SIG-M5 (cell line): ENCODE results near the gene KDM1B.
"Not testable (repeated sequence)": the region's sequence is repeated elsewhere in the genome, so short reads cannot be mapped to it uniquely, and the experiment has no call there.

Experiments used
- DNase-seq: peaks from one replicate; lab custom pipeline; 2025; lab: John Stamatoyannopoulos, UW

KDM1B gene

DNA sequence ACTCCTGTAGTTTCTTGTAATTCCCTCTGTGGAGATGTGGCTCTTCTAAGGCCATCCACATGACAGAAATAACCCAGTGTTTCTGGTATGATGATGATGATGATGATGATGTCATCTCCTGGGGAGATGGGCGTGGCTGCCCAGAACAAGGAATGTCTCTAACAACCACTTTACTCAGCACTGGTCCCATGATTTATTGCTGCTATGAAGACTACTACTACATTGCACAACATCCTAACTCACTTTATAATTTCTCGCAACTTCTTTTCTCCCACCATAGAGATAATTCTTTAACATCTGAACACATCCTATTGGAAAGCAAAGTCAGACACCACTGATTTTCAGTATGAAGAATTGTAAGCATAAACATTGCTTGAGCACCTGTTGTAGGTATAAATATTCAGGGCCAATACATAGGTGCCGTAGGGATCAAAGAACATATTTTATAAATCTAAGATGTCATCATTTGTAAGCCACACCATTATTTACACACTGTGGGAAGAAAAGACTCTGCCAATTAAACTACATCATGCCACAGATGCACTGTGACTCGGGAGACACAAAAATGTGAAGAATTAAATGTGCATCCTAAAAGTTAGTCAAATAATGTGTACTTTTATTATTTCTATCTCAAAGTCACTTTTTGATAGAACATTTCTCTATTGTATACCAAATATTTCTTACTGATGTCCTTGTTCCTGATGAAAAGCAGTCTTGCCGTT is 6.8 kb upstream of the KDM1B start:
- DNase-seq: no peak

GRCh38 chr6:18151391-18151790 is 3.8 kb upstream of the KDM1B start:
- DNase-seq: not testable (repeated sequence)

- DNase-seq: no peak
These were observed 3.4 kb upstream of the KDM1B start for GRCh38 chr6:18151801-18152200.

DNA sequence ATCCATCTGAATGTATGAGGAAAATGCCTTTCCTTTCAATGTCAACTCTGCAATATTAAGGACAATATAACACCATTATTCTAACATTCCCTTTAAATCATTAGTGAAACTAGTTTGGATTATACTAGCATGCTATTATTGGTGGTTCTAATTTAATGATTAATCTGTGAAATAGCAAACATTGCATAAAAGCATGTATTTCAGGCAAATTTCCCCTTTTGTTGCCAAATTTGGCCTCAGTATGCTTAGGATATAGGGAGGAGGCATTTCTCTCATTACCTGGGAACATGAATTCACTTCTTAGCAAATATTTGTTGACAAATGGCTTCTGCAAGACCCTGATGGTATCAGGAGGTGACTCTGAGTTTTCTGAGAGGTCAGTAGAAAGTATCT is 1.9 kb upstream of the KDM1B start:
- no peak for DNase-seq

DNA sequence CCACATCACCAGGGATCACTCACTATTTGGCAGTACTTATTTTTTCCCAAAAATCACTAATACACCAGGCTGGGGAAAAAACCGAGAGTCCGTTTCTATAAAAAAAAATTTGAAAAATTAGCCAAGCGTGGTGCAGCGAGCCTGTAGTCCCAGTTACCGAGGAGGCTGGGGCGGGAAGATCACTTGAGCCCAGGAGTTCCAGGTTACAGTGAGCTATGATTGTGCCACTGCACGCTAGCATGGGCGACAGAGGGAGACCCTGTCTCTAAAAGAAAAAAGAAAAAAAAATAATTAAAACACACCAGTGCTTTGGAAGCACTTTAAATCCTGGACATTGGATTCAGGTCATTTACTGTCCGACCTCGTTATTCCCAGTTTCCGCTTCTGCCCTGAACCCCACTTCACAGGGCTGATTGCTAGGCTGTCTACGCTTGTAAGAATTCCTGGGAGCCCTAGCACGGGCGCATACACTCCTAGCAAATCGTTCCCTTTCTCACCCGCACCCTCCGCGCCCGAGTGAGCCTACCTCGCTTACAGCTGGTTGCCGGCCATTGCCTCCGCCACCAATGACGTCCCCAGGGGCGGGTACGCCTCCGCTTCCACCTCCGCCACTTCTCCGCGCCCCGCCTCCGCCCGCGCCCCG is 594 bp upstream of the KDM1B start, which contains the start of gene TPMT:
Gene TPMT (minus strand): TSS at position 571 of the 643 bp plus-strand sequence. CDS start 5,950 bp downstream, outside the sequence.
- DNase-seq: peak; percentile 73

DNA sequence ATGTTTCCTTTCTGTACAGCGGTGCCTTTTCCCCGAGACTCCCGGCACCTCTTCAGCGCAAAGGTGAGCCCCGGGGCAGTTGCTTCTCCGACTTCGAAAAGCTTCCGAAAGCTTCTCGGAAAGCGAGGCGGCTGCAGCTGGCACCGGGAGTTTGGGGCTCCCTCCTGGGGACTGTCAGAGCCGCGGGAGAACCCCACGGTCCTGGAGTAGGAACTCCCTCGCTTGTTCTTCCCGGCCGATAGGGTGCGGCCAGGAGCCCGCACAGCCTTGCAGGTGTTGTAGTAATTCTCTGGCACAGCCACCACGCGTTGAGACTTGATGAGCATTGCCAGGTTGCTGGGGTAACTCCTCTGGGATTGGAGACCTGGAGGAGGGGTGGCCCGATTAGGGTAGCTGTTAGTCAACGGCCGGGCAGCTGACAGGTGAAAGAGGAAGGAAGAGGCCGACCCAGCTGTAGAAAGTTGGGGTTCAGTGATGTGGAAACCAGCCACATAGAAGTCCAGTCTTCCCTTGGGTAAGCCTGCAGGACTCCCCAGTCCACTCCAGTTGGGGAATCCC is 721 bp downstream of the KDM1B start:
- no peak for DNase-seq

GRCh38 chr6:18160911-18161310 is 5.7 kb downstream of the KDM1B start:
- no peak for DNase-seq

- no peak for DNase-seq
These were observed 6.2 kb downstream of the KDM1B start for GRCh38 chr6:18161431-18161830.

DNA sequence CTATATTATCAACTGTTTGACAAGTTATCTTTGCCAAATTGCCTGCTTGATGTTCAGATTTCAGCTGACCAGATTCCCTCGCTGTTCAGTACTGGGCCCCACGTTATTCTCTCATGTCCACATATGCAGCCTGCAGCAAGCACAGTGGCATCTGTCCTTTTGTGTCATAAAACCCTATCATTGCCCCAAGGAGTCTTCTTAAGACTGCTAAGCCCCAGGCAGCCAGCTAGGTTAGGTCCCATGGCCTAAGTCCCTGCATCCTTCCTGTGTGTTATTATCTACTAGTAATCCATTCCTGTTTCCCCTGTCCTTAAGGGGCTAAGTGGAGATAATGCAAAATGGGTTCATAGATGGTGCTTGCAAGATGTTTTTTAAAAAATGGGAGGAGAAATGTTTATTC is 7.2 kb downstream of the KDM1B start:
- DNase-seq: no peak

GRCh38 chr6:18165751-18166150 is 10.5 kb downstream of the KDM1B start:
- DNase-seq: no peak

DNA sequence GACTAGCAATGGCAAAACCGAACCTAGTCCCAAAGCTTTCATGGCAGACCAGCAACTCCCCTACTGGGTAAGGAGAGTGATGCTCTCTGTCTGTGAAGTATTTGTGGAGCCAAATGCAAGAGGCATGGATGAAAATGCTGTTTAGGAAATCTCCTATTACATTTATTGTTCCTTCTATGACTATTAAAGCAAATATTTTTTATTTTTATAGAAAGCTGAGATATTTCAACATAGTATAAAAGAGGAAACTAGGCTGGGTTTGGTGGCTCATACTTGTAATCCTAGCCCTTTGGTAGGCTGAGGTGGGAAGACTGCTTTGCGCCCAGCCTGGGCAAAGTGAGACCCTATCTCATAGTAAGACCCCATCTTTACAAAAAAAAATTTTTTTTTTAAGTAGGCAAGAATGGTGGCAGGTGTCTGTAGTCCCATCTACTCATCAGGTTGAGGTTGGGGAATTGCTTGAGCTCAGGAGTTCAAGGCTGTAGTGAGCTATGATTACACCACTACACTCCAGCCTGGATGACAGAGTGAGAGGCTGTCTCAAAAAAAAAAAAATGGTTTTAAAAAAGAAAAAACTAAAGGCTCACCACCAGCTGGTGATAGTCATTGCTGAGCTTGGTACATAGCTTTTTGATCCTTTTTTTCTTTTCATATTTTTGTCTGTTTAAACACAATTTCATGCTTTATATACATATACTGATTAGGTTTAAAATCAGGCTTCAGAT is 11.3 kb downstream of the KDM1B start:
- no peak for DNase-seq

- DNase-seq: no peak
These were observed 13.0 kb downstream of the KDM1B start for GRCh38 chr6:18168264-18168663.

DNA sequence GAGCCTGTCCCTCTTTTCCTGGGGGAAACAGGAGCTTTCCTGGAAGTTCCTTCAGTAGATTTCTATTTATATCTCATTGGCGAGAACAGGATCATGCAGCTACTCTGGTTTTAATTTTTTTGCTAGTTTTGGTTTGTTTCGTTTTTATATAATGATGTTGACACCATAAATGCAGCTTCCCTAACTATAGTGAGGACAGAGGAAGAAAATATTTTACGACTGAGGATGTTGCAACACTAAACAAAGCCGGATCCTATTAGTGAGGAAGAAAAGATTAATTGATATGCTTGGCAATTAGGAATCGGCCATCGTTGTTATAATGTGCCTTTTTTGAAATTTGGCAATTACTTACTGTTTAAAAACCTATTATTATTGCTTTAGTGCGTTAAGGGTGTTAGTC is 16.6 kb downstream of the KDM1B start:
- DNase-seq: no peak

DNA sequence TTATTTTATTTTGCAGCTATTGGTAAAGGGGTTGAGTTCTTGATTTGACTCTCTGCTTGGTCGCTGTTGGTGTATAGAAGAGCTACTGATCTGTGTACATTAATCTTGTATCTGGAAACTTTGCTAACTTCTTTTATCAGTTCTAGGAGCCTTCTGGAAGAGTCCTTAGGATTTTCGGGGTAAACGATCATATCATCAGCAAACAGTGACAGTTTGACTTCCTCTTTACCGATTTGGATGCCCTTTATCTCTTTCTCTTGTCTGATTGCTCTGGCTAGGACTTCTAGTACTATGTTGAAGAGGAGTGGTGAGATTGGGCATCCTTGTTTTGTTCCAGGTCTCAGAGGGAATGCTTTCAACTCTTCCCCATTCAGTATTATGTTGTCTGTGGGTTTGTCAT is 21.0 kb downstream of the KDM1B start:
- not testable (repeated sequence) for DNase-seq

GRCh38 chr6:18177286-18177965 is 22.2 kb downstream of the KDM1B start:
- no peak for DNase-seq

DNA sequence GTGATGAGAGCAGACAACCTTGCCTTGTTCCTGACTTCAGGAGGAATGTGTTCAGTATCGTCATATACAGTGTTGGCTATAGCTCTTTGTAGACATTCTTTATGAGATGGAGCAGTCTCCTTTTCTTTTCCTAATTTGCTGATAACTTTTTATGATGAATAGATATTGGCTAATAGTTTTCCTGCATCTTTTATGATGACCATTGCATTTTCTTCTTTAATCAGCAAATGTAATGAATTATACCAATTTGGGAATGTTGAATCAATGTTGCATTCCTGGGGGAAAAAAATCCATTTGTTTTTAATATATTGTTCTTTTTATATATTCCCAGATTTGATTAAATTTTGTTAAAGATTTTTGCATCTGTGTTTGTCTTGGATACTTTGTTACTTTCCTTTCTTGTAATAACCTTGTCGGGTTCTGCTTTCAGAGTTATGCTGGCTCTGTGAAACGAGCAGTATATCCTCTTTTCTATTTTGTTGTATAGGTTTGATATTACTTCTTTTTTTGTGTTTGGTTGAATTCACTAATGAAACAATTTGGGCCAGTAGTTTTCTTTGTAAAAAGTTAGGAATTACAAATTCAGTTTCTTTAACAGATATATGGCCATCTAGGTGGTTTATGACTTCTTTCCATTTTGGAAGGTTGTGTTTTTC is 23.9 kb downstream of the KDM1B start:
- DNase-seq: no peak

DNA sequence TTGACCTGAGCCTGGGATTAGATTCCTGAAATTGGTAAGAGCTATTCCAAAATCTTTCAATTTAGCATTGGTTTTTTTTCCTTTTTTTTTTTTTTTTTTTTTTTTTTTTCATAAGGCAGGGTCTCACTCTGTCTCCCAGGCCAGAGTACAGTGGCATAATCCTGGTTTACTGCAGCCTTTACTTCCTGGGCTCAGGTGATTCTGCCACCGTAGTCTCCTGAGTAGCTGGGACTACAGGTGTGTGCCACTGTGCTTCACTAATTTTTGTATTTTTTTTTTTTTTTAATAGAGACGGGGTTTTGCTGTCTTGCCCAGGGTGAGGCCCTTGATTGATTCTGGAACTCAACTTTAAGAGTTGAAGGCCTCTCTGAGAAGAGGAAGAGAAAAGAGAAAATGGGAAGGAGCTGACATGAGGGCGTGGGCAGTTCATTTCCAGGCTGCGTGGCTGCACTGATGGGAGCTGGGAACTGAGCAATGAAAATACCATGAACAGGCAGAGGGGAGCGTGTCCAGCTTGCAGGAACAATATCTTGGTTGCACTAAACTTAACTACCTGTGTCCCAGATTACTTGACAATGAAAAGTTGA is 24.6 kb downstream of the KDM1B start:
- DNase-seq: no peak

GRCh38 chr6:18182568-18182967 is 27.3 kb downstream of the KDM1B start:
- no peak for DNase-seq

DNA sequence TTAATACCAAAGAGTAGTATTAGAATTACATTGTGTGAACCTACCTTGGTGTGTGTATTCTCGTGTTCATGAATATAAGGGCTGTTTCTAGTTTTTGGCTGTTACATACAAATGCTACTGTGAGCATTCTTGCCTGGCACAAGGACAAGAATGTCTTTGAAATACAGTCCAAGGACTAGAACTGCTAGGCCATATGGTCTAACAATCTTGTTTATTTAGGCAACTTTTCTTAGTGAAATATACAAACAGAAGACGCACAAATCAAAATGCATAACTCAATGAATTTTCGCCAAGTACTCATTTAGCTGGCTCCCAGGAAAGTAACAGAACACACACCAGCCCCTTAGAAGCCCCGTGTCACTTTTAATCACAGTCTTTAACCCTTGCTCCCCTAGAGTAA is 28.5 kb downstream of the KDM1B start:
- DNase-seq: no peak

GRCh38 chr6:18185624-18186023 is 30.4 kb downstream of the KDM1B start:
- DNase-seq: no peak

- no peak for DNase-seq
These were observed 30.8 kb downstream of the KDM1B start for GRCh38 chr6:18186033-18186432.
